ENCODE data around the gene GGNBP2. TPM values are rescaled to one million over a fixed set of nuclear protein-coding genes. Genes with fewer than 3 reads are reported as not detected.

The GGNBP2 gene
- total RNA-seq, 5 donors from 2014 or later (not counting 1 experiment from before 2014, with no cell fraction given) = 105 to 190 (median 111) TPM

DNA sequence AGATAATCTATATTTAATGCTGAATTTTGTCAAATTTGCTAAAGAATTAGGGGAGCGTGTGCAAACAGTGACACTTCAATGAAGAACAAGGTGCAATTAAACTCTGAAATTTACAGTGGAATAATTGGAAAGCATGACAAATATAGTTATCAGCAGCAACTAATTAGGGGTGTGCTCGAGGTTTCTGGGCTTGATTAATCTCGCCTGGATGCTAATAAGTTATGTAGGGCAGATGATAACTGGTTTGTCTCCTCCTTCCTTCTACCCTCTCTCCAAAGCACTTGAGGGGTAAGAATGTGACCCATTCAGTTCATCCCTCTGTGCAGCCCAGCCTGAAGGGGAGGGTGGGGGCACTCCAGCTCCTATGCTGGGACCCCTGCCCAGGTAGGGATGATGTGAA lies 78.6 kb downstream of the GGNBP2 start:
- H3K27ac Mint-ChIP-seq = no peak overlapping the region
- Histone ChIP-seq H3K36me3 (ENCODE audit: control insufficient read depth in 2 of 2, extremely low read depth in 1 of 2, insufficient read depth in 1 of 2, low read length in 1 of 2) (no peaks in the 10 kb centered on the region), H3K27ac (ENCODE audit: low read length) (no peak overlapping the region), H3K9me3 (no peaks in the 10 kb centered on the region), H3K4me3 (ENCODE audit: control insufficient read depth in 1 of 2, extremely low read depth in 1 of 2, low read length in 1 of 2) (no peak overlapping the region), H3K4me1 (ENCODE audit: control insufficient read depth in 1 of 2, extremely low read depth in 1 of 2, insufficient read depth in 2 of 2, low read length in 2 of 2) (no peaks in the 10 kb centered on the region), H3K27me3 (replicated peaks in 1 of 2; ENCODE audit: control insufficient read depth in 2 of 2, extremely low read depth in 1 of 2, insufficient read depth in 2 of 2, low read length in 1 of 2) (peaks cover 0 to 5% of the 10 kb centered on the region in 2 experiments)
- no peaks in the 10 kb centered on the region for H3K36me3 Mint-ChIP-seq
- H3K9me3 Mint-ChIP-seq = no peaks in the 10 kb centered on the region
- peaks cover 0 to 5% (median 0%) of the 10 kb centered on the region in 3 donors for H3K4me1 Mint-ChIP-seq
- no peak overlapping the region for H3K4me3 Mint-ChIP-seq
- CTCF ChIA-PET = no interaction called here
- ATAC-seq (replicated peaks in 1 of 4) = no peak
- POLR2A ChIA-PET = no interaction called here
- 100% methylated on average over 1 of the region's 3 CpGs for WGBS (ENCODE audit: insufficient coverage)
- peaks cover 1 to 2% of the 10 kb centered on the region in 2 donors for H3K27me3 Mint-ChIP-seq
- DNase-seq = no peak

DNA sequence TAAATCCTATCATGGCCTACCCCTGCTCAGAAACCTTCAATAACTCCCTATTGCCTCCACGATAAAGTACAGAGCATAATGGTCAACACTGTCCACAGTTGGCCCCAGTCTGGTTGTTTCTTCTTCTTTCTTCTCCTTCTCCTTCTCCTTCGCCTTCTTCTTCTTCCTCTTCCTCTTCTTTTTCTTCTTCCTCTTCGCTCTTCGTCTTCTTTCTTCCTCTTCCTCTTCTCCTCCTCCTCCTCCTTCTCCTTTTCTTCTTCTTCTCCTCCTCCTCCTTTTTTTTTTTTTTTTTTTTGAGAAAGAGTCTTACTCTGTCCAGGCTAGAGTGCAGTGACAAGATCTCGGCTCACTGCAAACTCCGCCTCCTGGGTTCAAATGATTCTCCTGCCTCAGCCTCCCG lies 80.5 kb downstream of the GGNBP2 start:
- Mint-ChIP-seq H3K9me3 (no peaks in the 10 kb centered on the region), H3K27me3 (peaks cover 0 to 2% of the 10 kb centered on the region in 2 donors), H3K36me3 (no peaks in the 10 kb centered on the region), H3K4me1 (peaks cover 0 to 5% (median 0%) of the 10 kb centered on the region in 3 donors), H3K4me3 (no peak overlapping the region), H3K27ac (no peak overlapping the region)
- CTCF ChIA-PET = interaction anchor here in 1 of 2 donors (0.7 to 1.4 kb wide), 3 partner anchors 22 to 615 kb away, joined by 3 to 4 read pairs (median 3); no protein-coding TSS in a partner anchor
- DNase-seq (no peak), ATAC-seq (replicated peaks in 1 of 4) (no peak)
- no peaks in the 10 kb centered on the region for H3K36me3 ChIP-seq (ENCODE audit: control insufficient read depth in 2 of 2, extremely low read depth in 1 of 2, insufficient read depth in 1 of 2, low read length in 1 of 2)
- peaks cover 0 to 7% of the 10 kb centered on the region in 2 experiments for H3K4me1 ChIP-seq (ENCODE audit: control insufficient read depth in 1 of 2, extremely low read depth in 1 of 2, insufficient read depth in 2 of 2, low read length in 2 of 2)
- no peaks in the 10 kb centered on the region for H3K9me3 ChIP-seq
- 62% methylated on average over 5 of the region's 7 CpGs for WGBS (ENCODE audit: insufficient coverage)
- H3K27me3 ChIP-seq (replicated peaks in 1 of 2; ENCODE audit: control insufficient read depth in 2 of 2, extremely low read depth in 1 of 2, insufficient read depth in 2 of 2, low read length in 1 of 2) = peaks cover 0 to 14% of the 10 kb centered on the region in 2 experiments
- POLR2A ChIA-PET = no interaction called here
- H3K27ac ChIP-seq (ENCODE audit: low read length) = no peak overlapping the region
- no peak overlapping the region for H3K4me3 ChIP-seq (ENCODE audit: control insufficient read depth in 1 of 2, extremely low read depth in 1 of 2, low read length in 1 of 2)

GRCh38 chr17:36627101-36627500 lies 82.4 kb downstream of the GGNBP2 start:
- WGBS (ENCODE audit: insufficient coverage) = 88% methylated on average over 3 of the region's 12 CpGs
- ATAC-seq (replicated peaks in 1 of 4) (no peak), DNase-seq (no peak)
- no peaks in the 10 kb centered on the region for H3K9me3 Mint-ChIP-seq
- H3K27ac Mint-ChIP-seq = no peak overlapping the region
- peaks cover 0 to 19% of the 10 kb centered on the region in 2 experiments for H3K27me3 ChIP-seq (replicated peaks in 1 of 2; ENCODE audit: control insufficient read depth in 2 of 2, extremely low read depth in 1 of 2, insufficient read depth in 2 of 2, low read length in 1 of 2)
- no peak overlapping the region for H3K4me3 ChIP-seq (ENCODE audit: control insufficient read depth in 1 of 2, extremely low read depth in 1 of 2, low read length in 1 of 2)
- POLR2A ChIA-PET = no interaction called here
- no peaks in the 10 kb centered on the region for H3K4me1 Mint-ChIP-seq
- CTCF ChIA-PET = interaction anchor here (0.8 to 1.0 kb wide), 2 partner anchors 29 to 420 kb away, joined by 3 read pairs; no protein-coding TSS in a partner anchor
- H3K36me3 ChIP-seq (ENCODE audit: control insufficient read depth in 2 of 2, extremely low read depth in 1 of 2, insufficient read depth in 1 of 2, low read length in 1 of 2) = no peaks in the 10 kb centered on the region
- peaks cover 2 to 8% of the 10 kb centered on the region in 2 donors for H3K27me3 Mint-ChIP-seq
- H3K4me1 ChIP-seq (ENCODE audit: control insufficient read depth in 1 of 2, extremely low read depth in 1 of 2, insufficient read depth in 2 of 2, low read length in 2 of 2) = peaks cover 0 to 7% of the 10 kb centered on the region in 2 experiments
- H3K4me3 Mint-ChIP-seq = no peak overlapping the region
- no peaks in the 10 kb centered on the region for H3K9me3 ChIP-seq
- no peaks in the 10 kb centered on the region for H3K36me3 Mint-ChIP-seq
- no peak overlapping the region for H3K27ac ChIP-seq (ENCODE audit: low read length)

DNA sequence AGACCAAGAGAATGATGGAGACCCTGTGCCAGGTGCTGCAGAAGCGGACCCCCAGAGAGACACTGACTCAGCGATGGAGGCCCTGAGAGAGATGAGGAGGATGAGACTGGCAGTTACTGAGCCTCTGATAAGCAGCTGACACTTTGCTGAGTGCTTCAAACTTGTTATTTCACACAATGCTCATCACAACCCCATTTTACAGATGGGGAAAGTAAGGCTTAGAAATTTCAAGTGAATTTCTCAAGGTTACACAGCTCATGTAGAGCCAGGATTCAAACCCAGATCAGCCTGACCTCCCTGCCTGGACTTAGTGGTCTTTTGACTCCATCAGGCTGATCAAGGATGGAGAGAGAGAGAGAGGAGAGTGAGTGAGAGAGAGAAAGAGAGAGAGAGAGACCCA lies 83.9 kb downstream of the GGNBP2 start:
- no peaks in the 10 kb centered on the region for H3K36me3 Mint-ChIP-seq
- no peak overlapping the region for H3K4me3 Mint-ChIP-seq
- Histone ChIP-seq H3K27me3 (replicated peaks in 1 of 2; ENCODE audit: control insufficient read depth in 2 of 2, extremely low read depth in 1 of 2, insufficient read depth in 2 of 2, low read length in 1 of 2) (peaks cover 0 to 29% of the 10 kb centered on the region in 2 experiments), H3K36me3 (ENCODE audit: control insufficient read depth in 2 of 2, extremely low read depth in 1 of 2, insufficient read depth in 1 of 2, low read length in 1 of 2) (no peaks in the 10 kb centered on the region), H3K9me3 (no peaks in the 10 kb centered on the region), H3K4me1 (ENCODE audit: control insufficient read depth in 1 of 2, extremely low read depth in 1 of 2, insufficient read depth in 2 of 2, low read length in 2 of 2) (peaks cover 0 to 7% of the 10 kb centered on the region in 2 experiments), H3K27ac (ENCODE audit: low read length) (no peak overlapping the region), H3K4me3 (ENCODE audit: control insufficient read depth in 1 of 2, extremely low read depth in 1 of 2, low read length in 1 of 2) (no peak overlapping the region)
- ChIA-PET POLR2A (no interaction called here), CTCF (interaction anchor here (1.0 to 1.4 kb wide), 2 partner anchors 127 to 419 kb away, joined by 3 to 4 read pairs; no protein-coding TSS in a partner anchor)
- no peak overlapping the region for H3K27ac Mint-ChIP-seq
- no peaks in the 10 kb centered on the region for H3K9me3 Mint-ChIP-seq
- WGBS (ENCODE audit: insufficient coverage) = 86% methylated on average over 1 of the region's 2 CpGs
- no peaks in the 10 kb centered on the region for H3K4me1 Mint-ChIP-seq
- DNase-seq (no peak), ATAC-seq (replicated peaks in 1 of 4) (no peak)
- H3K27me3 Mint-ChIP-seq = peaks cover 11 to 14% of the 10 kb centered on the region in 2 donors

- Mint-ChIP-seq H3K36me3 (no peaks in the 10 kb centered on the region), H3K4me3 (no peak overlapping the region), H3K27ac (no peak overlapping the region), H3K9me3 (no peaks in the 10 kb centered on the region), H3K4me1 (no peaks in the 10 kb centered on the region), H3K27me3 (peaks cover 14 to 16% of the 10 kb centered on the region in 2 donors)
- DNase-seq (peak; percentile 30 to 86 (median 67)), ATAC-seq (replicated peaks in 1 of 4) (peak; percentile 69 to 87 (median 78))
- Histone ChIP-seq H3K27me3 (replicated peaks in 1 of 2; ENCODE audit: control insufficient read depth in 2 of 2, extremely low read depth in 1 of 2, insufficient read depth in 2 of 2, low read length in 1 of 2) (peaks cover 0 to 31% of the 10 kb centered on the region in 2 experiments), H3K36me3 (ENCODE audit: control insufficient read depth in 2 of 2, extremely low read depth in 1 of 2, insufficient read depth in 1 of 2, low read length in 1 of 2) (no peaks in the 10 kb centered on the region), H3K27ac (ENCODE audit: low read length) (no peak overlapping the region), H3K9me3 (no peaks in the 10 kb centered on the region), H3K4me3 (ENCODE audit: control insufficient read depth in 1 of 2, extremely low read depth in 1 of 2, low read length in 1 of 2) (no peak overlapping the region), H3K4me1 (ENCODE audit: control insufficient read depth in 1 of 2, extremely low read depth in 1 of 2, insufficient read depth in 2 of 2, low read length in 2 of 2) (peaks cover 0 to 7% of the 10 kb centered on the region in 2 experiments)
- CTCF ChIA-PET = interaction anchor here (0.6 to 1.0 kb wide), 4 partner anchors 13 to 418 kb away, joined by 3 to 4 read pairs (median 4); no protein-coding TSS in a partner anchor
- 33% methylated on average over 12 of the region's 14 CpGs for WGBS (ENCODE audit: insufficient coverage)
- POLR2A ChIA-PET = no interaction called here
Observed at GRCh38 chr17:36629252-36629847, 84.6 kb downstream of the GGNBP2 start.

- CTCF ChIA-PET = interaction anchor here in 1 of 2 donors (0.9 kb wide), 1 partner anchor 126 kb away, joined by 3 read pairs; no protein-coding TSS in a partner anchor
- no peaks in the 10 kb centered on the region for H3K4me1 Mint-ChIP-seq
Observed at GRCh38 chr17:36629970-36630502, 85.3 kb downstream of the GGNBP2 start.

More at GRCh38 chr17:36629970-36630502, 85.3 kb downstream of the GGNBP2 start:
- no peak overlapping the region for H3K27ac ChIP-seq (ENCODE audit: low read length)
- POLR2A ChIA-PET = no interaction called here
- H3K4me1 ChIP-seq (ENCODE audit: control insufficient read depth in 1 of 2, extremely low read depth in 1 of 2, insufficient read depth in 2 of 2, low read length in 2 of 2) = peaks cover 0 to 7% of the 10 kb centered on the region in 2 experiments
- H3K27me3 ChIP-seq (replicated peaks in 1 of 2; ENCODE audit: control insufficient read depth in 2 of 2, extremely low read depth in 1 of 2, insufficient read depth in 2 of 2, low read length in 1 of 2) = peaks cover 0 to 33% of the 10 kb centered on the region in 2 experiments
- H3K4me3 ChIP-seq (ENCODE audit: control insufficient read depth in 1 of 2, extremely low read depth in 1 of 2, low read length in 1 of 2) = no peak overlapping the region
- ATAC-seq (replicated peaks in 1 of 4) (no peak), DNase-seq (no peak)
- Mint-ChIP-seq H3K4me3 (no peak overlapping the region), H3K9me3 (no peaks in the 10 kb centered on the region), H3K36me3 (no peaks in the 10 kb centered on the region), H3K27ac (no peak overlapping the region), H3K27me3 (peaks cover 16 to 20% of the 10 kb centered on the region in 2 donors)
- no peaks in the 10 kb centered on the region for H3K9me3 ChIP-seq
- no peaks in the 10 kb centered on the region for H3K36me3 ChIP-seq (ENCODE audit: control insufficient read depth in 2 of 2, extremely low read depth in 1 of 2, insufficient read depth in 1 of 2, low read length in 1 of 2)
- 77% methylated on average over 6 of the region's 8 CpGs for WGBS (ENCODE audit: insufficient coverage)

All from T-cell (primary cell).